Stimulated activated naive CD8-positive, alpha-beta T cell treated with anti-CD3 and anti-CD28 coated beads, Interleukin-15, amount 100 ng/mL, for 72 hours (primary cell): ENCODE results near the gene VCL.
"Not testable (repeated sequence)": the region's sequence is repeated elsewhere in the genome, so short reads cannot be mapped to it uniquely, and the experiment has no call there.

ENCODE experiments used
- ATAC-seq: fragments of 150-1000 bp; cut with Tn5 transposase; 2 replicates; pipeline ENCODE4 v1.10.0; 2021; ENCODE audit warnings: mild to moderate bottlenecking, moderate library complexity
- DNase-seq, 2 donors: peaks; one replicate each; pipeline ENCODE4 v3.0.0; 2021 to 2022
- H3K27ac Mint-ChIP-seq, 2 donors: one replicate each; pipeline ENCODE4 v1.8.0; 2022; ENCODE audit warnings: mild to moderate bottlenecking in 2 of 2, mixed read lengths in 2 of 2, moderate library complexity in 2 of 2
- H3K27me3 Mint-ChIP-seq: one replicate; pipeline ENCODE4 v1.8.0; 2022; ENCODE audit warnings: mixed read lengths
- H3K4me1 Mint-ChIP-seq: one replicate; pipeline ENCODE4 v1.8.0; 2022; ENCODE audit warnings: mild to moderate bottlenecking, mixed read lengths
- H3K4me3 Mint-ChIP-seq, 2 donors: one replicate each; pipeline ENCODE4 v1.8.0; 2022; ENCODE audit warnings: mild to moderate bottlenecking in 2 of 2, mixed read lengths in 2 of 2, moderate library complexity in 1 of 2
- H3K9me3 Mint-ChIP-seq, 2 donors: one replicate each; pipeline ENCODE4 v1.8.0; 2022; ENCODE audit warnings: mixed read lengths in 2 of 2

The VCL gene

GRCh38 chr10:74111799-74112198 lies 113.9 kb downstream of the VCL start:
- Mint-ChIP-seq H3K27me3 (no peaks in the 10 kb centered on the region), H3K4me1 (no peaks in the 10 kb centered on the region), H3K27ac (peak overlapping the region in 1 of 2 donors; percentile 86), H3K9me3 (no peaks in the 10 kb centered on the region), H3K4me3 (no peak overlapping the region)
- DNase-seq (no peak), ATAC-seq (no peak)

- DNase-seq (no peak), ATAC-seq (no peak)
- Mint-ChIP-seq H3K4me1 (peaks cover 14% of the 10 kb centered on the region), H3K27ac (peak overlapping the region in 1 of 2 donors; percentile 49), H3K4me3 (no peak overlapping the region), H3K27me3 (no peaks in the 10 kb centered on the region), H3K9me3 (no peaks in the 10 kb centered on the region)
These were observed 115.6 kb downstream of the VCL start for GRCh38 chr10:74113546-74113945.

- Mint-ChIP-seq H3K27ac (peak overlapping the region in 1 of 2 donors; percentile 49), H3K4me1 (peaks cover 19% of the 10 kb centered on the region), H3K4me3 (no peak overlapping the region), H3K9me3 (no peaks in the 10 kb centered on the region), H3K27me3 (no peaks in the 10 kb centered on the region)
- DNase-seq (no peak), ATAC-seq (no peak)
These were observed 116.1 kb downstream of the VCL start for GRCh38 chr10:74114041-74114448.

GRCh38 chr10:74117738-74118137 lies 119.8 kb downstream of the VCL start:
- H3K9me3 Mint-ChIP-seq, result no peaks in the 10 kb centered on the region
- ATAC-seq, result peak; percentile 93
- peak in 1 of 2 donors; percentile 39 for DNase-seq
- no peaks in the 10 kb centered on the region for H3K27me3 Mint-ChIP-seq
- H3K4me1 Mint-ChIP-seq, result peaks cover 22% of the 10 kb centered on the region
- peak overlapping the region; percentile 90 to 94 for H3K27ac Mint-ChIP-seq
- peak overlapping the region; percentile 7 to 32 for H3K4me3 Mint-ChIP-seq

GRCh38 chr10:74118804-74119203 lies 120.9 kb downstream of the VCL start:
- H3K4me1 Mint-ChIP-seq, result peaks cover 31% of the 10 kb centered on the region
- DNase-seq, result no peak
- no peak for ATAC-seq
- H3K27me3 Mint-ChIP-seq, result no peaks in the 10 kb centered on the region
- H3K4me3 Mint-ChIP-seq, result no peak overlapping the region
- no peaks in the 10 kb centered on the region for H3K9me3 Mint-ChIP-seq
- peak overlapping the region; percentile 19 to 79 for H3K27ac Mint-ChIP-seq

GRCh38 chr10:74120911-74121310 lies 123.0 kb downstream of the VCL start:
- Mint-ChIP-seq H3K9me3 (no peaks in the 10 kb centered on the region), H3K27me3 (no peaks in the 10 kb centered on the region), H3K4me1 (peaks cover 31% of the 10 kb centered on the region), H3K4me3 (no peak overlapping the region), H3K27ac (no peak overlapping the region)
- no peak for DNase-seq
- no peak for ATAC-seq

- DNase-seq (no peak), ATAC-seq (no peak)
- H3K9me3 Mint-ChIP-seq, result no peaks in the 10 kb centered on the region
- H3K4me1 Mint-ChIP-seq, result peaks cover 31% of the 10 kb centered on the region
- H3K27me3 Mint-ChIP-seq, result no peaks in the 10 kb centered on the region
- H3K27ac Mint-ChIP-seq, result no peak overlapping the region
- no peak overlapping the region for H3K4me3 Mint-ChIP-seq
These were observed 123.5 kb downstream of the VCL start for GRCh38 chr10:74121368-74121767.

- no peaks in the 10 kb centered on the region for H3K27me3 Mint-ChIP-seq
- H3K4me3 Mint-ChIP-seq, result no peak overlapping the region
- ATAC-seq, result no peak
- no peak overlapping the region for H3K27ac Mint-ChIP-seq
- no peak for DNase-seq
- H3K9me3 Mint-ChIP-seq, result no peaks in the 10 kb centered on the region
- H3K4me1 Mint-ChIP-seq, result peaks cover 31% of the 10 kb centered on the region
These were observed 124.1 kb downstream of the VCL start for GRCh38 chr10:74122060-74122459.

GRCh38 chr10:74123081-74123480 lies 125.2 kb downstream of the VCL start:
- DNase-seq, result no peak
- H3K27ac Mint-ChIP-seq, result no peak overlapping the region
- H3K9me3 Mint-ChIP-seq, result no peaks in the 10 kb centered on the region
- no peak for ATAC-seq
- H3K27me3 Mint-ChIP-seq, result no peaks in the 10 kb centered on the region
- no peak overlapping the region for H3K4me3 Mint-ChIP-seq
- peaks cover 22% of the 10 kb centered on the region for H3K4me1 Mint-ChIP-seq

GRCh38 chr10:74133923-74134820 lies 136.3 kb downstream of the VCL start:
- Mint-ChIP-seq H3K27ac (no peak overlapping the region), H3K27me3 (no peaks in the 10 kb centered on the region), H3K4me1 (no peaks in the 10 kb centered on the region), H3K9me3 (no peaks in the 10 kb centered on the region), H3K4me3 (no peak overlapping the region)
- ATAC-seq (no peak), DNase-seq (no peak)

GRCh38 chr10:74135452-74135851 lies 137.5 kb downstream of the VCL start:
- DNase-seq (no peak), ATAC-seq (no peak)
- Mint-ChIP-seq H3K4me3 (no peak overlapping the region), H3K4me1 (no peaks in the 10 kb centered on the region), H3K27ac (no peak overlapping the region), H3K9me3 (no peaks in the 10 kb centered on the region), H3K27me3 (no peaks in the 10 kb centered on the region)

- H3K4me1 Mint-ChIP-seq, result no peaks in the 10 kb centered on the region
- H3K27ac Mint-ChIP-seq, result no peak overlapping the region
These were observed 140.1 kb downstream of the VCL start for GRCh38 chr10:74137992-74138391.

GRCh38 chr10:74138596-74138995 lies 140.7 kb downstream of the VCL start:
- not testable (repeated sequence) for H3K27ac Mint-ChIP-seq, H3K4me1 Mint-ChIP-seq, ATAC-seq, H3K9me3 Mint-ChIP-seq, H3K27me3 Mint-ChIP-seq, DNase-seq, H3K4me3 Mint-ChIP-seq

More at GRCh38 chr10:74137992-74138391, 140.1 kb downstream of the VCL start:
- H3K4me3 Mint-ChIP-seq, result no peak overlapping the region
- DNase-seq (no peak), ATAC-seq (no peak)
- H3K27me3 Mint-ChIP-seq, result no peaks in the 10 kb centered on the region
- no peaks in the 10 kb centered on the region for H3K9me3 Mint-ChIP-seq

- Mint-ChIP-seq H3K9me3 (no peaks in the 10 kb centered on the region), H3K27me3 (no peaks in the 10 kb centered on the region), H3K27ac (no peak overlapping the region), H3K4me3 (no peak overlapping the region), H3K4me1 (no peaks in the 10 kb centered on the region)
- ATAC-seq, result no peak
- no peak for DNase-seq
These were observed 142.1 kb downstream of the VCL start for GRCh38 chr10:74139981-74140380.

- Mint-ChIP-seq H3K9me3 (no peaks in the 10 kb centered on the region), H3K27ac (no peak overlapping the region)
- ATAC-seq, result no peak
These were observed 142.6 kb downstream of the VCL start for GRCh38 chr10:74140553-74140952.

GRCh38 chr10:74145133-74145532 lies 147.2 kb downstream of the VCL start:
- H3K27ac Mint-ChIP-seq, result no peak overlapping the region

More at GRCh38 chr10:74140553-74140952, 142.6 kb downstream of the VCL start:
- no peak for DNase-seq
- Mint-ChIP-seq H3K4me3 (no peak overlapping the region), H3K4me1 (peaks cover 4% of the 10 kb centered on the region), H3K27me3 (no peaks in the 10 kb centered on the region)

More at GRCh38 chr10:74145133-74145532, 147.2 kb downstream of the VCL start:
- no peak for ATAC-seq
- no peaks in the 10 kb centered on the region for H3K27me3 Mint-ChIP-seq
- no peak overlapping the region for H3K4me3 Mint-ChIP-seq
- no peaks in the 10 kb centered on the region for H3K9me3 Mint-ChIP-seq
- no peak for DNase-seq
- peaks cover 35% of the 10 kb centered on the region for H3K4me1 Mint-ChIP-seq
